ENCODE data around the gene SH2D4B.
A peak's percentile ranks its signal among the peaks of the same experiment; 100 is the strongest.

Gene SH2D4B

GRCh38 chr10:80661526-80661925 is 123.8 kb downstream of the SH2D4B start:
- no peak for TF ChIP-seq ZC3H10 (CRISPR knock-in tag; IDR thresholded peaks at IDR 0.05)
- TF ChIP-seq ZNF70 (CRISPR knock-in tag; IDR thresholded peaks at IDR 0.05): no peak
- TF ChIP-seq TCF4 (CRISPR knock-in tag; IDR thresholded peaks at IDR 0.05; ENCODE audit: borderline replicate concordance): no peak
- no peak for TF ChIP-seq ZFP3 (CRISPR knock-in tag; IDR thresholded peaks at IDR 0.05)
- no peak for TF ChIP-seq ZFP30 (CRISPR knock-in tag; IDR thresholded peaks at IDR 0.05)
- TF ChIP-seq CREB5 (CRISPR knock-in tag; IDR thresholded peaks at IDR 0.05; ENCODE audit: low read depth): no peak
- TF ChIP-seq BACH2 (CRISPR knock-in tag; IDR thresholded peaks at IDR 0.05; ENCODE audit: borderline replicate concordance): no peak
- TF ChIP-seq CSDC2 (CRISPR knock-in tag; IDR thresholded peaks at IDR 0.05): no peak
- no peak for TF ChIP-seq ESRRG (CRISPR knock-in tag; IDR thresholded peaks at IDR 0.05)
- no peak for TF ChIP-seq TOX (CRISPR knock-in tag; IDR thresholded peaks at IDR 0.05; ENCODE audit: borderline replicate concordance)
- TF ChIP-seq PATZ1 (CRISPR knock-in tag; IDR thresholded peaks at IDR 0.05; ENCODE audit: borderline replicate concordance): no peak
- TF ChIP-seq PPARA (CRISPR knock-in tag; IDR thresholded peaks at IDR 0.05; ENCODE audit: borderline replicate concordance): no peak
- no peak for TF ChIP-seq RARB (CRISPR knock-in tag; IDR thresholded peaks at IDR 0.05)
- no peak for TF ChIP-seq ZNF8 (CRISPR knock-in tag; IDR thresholded peaks at IDR 0.05)
- ATAC-seq: no peak

- peak; percentile 94 for ATAC-seq
- TF ChIP-seq ARNTL (CRISPR knock-in tag; IDR thresholded peaks at IDR 0.05; ENCODE audit: borderline replicate concordance, low read depth) (no peak), ZFP30 (CRISPR knock-in tag; IDR thresholded peaks at IDR 0.05) (no peak), SNAI2 (CRISPR knock-in tag; IDR thresholded peaks at IDR 0.05) (no peak), TOX (CRISPR knock-in tag; IDR thresholded peaks at IDR 0.05; ENCODE audit: borderline replicate concordance) (no peak), CSDC2 (CRISPR knock-in tag; IDR thresholded peaks at IDR 0.05) (no peak), ZC3H10 (CRISPR knock-in tag; IDR thresholded peaks at IDR 0.05) (no peak), TSHZ2 (CRISPR knock-in tag; IDR thresholded peaks at IDR 0.05) (no peak), GLIS3 (CRISPR knock-in tag; IDR thresholded peaks at IDR 0.05) (no peak), CREB5 (CRISPR knock-in tag; IDR thresholded peaks at IDR 0.05; ENCODE audit: low read depth) (no peak), PATZ1 (CRISPR knock-in tag; IDR thresholded peaks at IDR 0.05; ENCODE audit: borderline replicate concordance) (no peak), CSRNP3 (CRISPR knock-in tag; IDR thresholded peaks at IDR 0.05) (no peak)
Observed at GRCh38 chr10:80662429-80663261, 124.9 kb downstream of the SH2D4B start.
